Right cardiac atrium (tissue), 5 donors: ENCODE measurements around the gene CEP350. TPM values are rescaled to one million over a fixed set of nuclear protein-coding genes. Genes with fewer than 3 reads are reported as not detected.

ENCODE experiments used
- ATAC-seq, 2 donors: fragments of 200-7000 bp; cut with Tn5 transposase; one replicate each; pipeline versions ENCODE4 v1.8.0 to v1.9.1; 2020; ENCODE audit warnings: moderate library complexity in 2 of 2, mild to moderate bottlenecking in 1 of 2
- DNase-seq, 3 donors: peaks; one replicate each; pipeline ENCODE4 v3.0.0-alpha.2; 2020
- H3K27ac ChIP-seq: one replicate; pipeline ENCODE4 v1.5.1; 2013; ENCODE audit warnings: mild to moderate bottlenecking, low read length, control low read depth, moderate library complexity
- H3K27me3 ChIP-seq: one replicate; pipeline ENCODE4 v1.6.1; 2013; ENCODE audit not compliant: control insufficient read depth, insufficient read depth
- H3K4me1 ChIP-seq: one replicate; pipeline ENCODE4 v1.6.1; 2013; ENCODE audit warnings: low read length; ENCODE audit not compliant: control insufficient read depth, insufficient read depth
- H3K4me3 ChIP-seq: one replicate; pipeline ENCODE4 v1.5.1; 2013; ENCODE audit warnings: low read length, control low read depth
- H3K9me3 ChIP-seq: one replicate; pipeline ENCODE4 v1.6.1; 2013; ENCODE audit warnings: low read length; ENCODE audit not compliant: control insufficient read depth
- WGBS: extraction: QIAGEN DNeasy Blood & Tissue Kit; methylation state at CpG from one replicate; pipeline ENCODE4 v1.1.7; 2013; 5-methylcytosine and 5-hydroxymethylcytosine counted together
- intact Hi-C, 4 donors: fragments of 100-400 bp; cut with DNase I; formaldehyde crosslinking; loops; one replicate each; pipeline versions ENCODE4 v1.11.0 to v1.14.0; 2022 to 2023
- polyA plus RNA-seq: library from polyadenylated mRNA; stranded (reverse); fragments of 200-250 nt; gene quantifications from one replicate; pipeline ENCODE4 v1.2.3, GENCODE V29; 2013
- total RNA-seq, 4 donors: library from RNA; stranded (reverse); fragmentation: NEBNext Ultra II Directional; extraction: Animal tissue kit (Norgen Biotek cat#: 25700); gene quantifications; one replicate each; pipeline ENCODE4 v1.2.1, GENCODE V29; 2021
- donor health status: healthy with polysubstance abuse.
- donor health status: DM: no; HTN: yes; CAD: no.
- donor health status: DM: no; HTN: no; CAD: no.
- donor health status: DM: no; HTN: yes; CAD: no; lungs with severe emphysema.
- donor health status: DM: yes; HTN: yes; CAD: no.

The CEP350 gene
- total and polyA plus RNA-seq, 5 donors = 6.8 to 40.3 (median 35.1) TPM

DNA sequence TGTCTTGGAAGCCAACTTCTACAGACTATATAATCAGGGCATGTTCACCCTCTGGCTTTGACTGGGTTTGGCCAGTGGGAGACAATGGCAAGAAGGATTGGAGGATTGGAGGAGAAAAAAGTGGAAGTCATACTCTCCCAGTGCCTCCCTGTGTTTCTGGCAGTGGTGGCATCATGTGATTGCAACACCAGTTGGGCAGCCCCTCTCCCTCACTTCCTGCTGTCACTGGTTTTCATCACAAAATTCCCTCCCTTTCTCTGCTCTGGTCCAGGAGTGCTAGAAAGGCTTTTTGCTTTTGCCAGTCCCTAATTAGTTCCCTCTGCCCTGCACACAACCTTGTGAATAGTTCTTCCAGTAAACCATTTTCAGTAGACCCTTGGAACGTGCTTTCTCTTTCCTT is 196.4 kb downstream of the CEP350 start:
- Histone ChIP-seq H3K4me3 (no peak overlapping the region), H3K9me3 (no peaks in the 10 kb centered on the region), H3K4me1 (no peaks in the 10 kb centered on the region), H3K27me3 (no peaks in the 10 kb centered on the region), H3K27ac (no peak overlapping the region)
- intact Hi-C loops = no loop called here
- 33% methylated on average over 1 of the region's 1 CpG for WGBS
- no peak for ATAC-seq
- no peak for DNase-seq

DNA sequence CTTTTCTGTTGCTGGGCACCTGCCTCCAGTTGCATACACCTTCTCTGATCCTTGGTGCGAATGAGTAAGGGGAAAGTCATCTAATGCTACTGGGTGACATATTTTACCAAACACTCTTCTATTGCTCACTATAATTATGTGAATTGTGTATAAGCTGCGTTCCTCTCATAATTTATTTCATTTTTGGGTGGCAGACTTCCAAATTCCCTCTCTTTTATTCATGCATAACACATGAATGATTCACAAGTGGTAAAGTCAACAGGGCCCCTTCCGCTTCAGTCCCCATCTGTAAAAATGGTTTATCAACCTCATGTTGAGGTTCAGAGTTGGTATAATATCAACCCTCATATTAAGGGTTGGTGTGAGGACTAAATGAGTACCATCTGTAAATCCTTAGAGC is 196.9 kb downstream of the CEP350 start:
- Histone ChIP-seq H3K27ac (no peak overlapping the region), H3K4me3 (no peak overlapping the region), H3K9me3 (no peaks in the 10 kb centered on the region), H3K4me1 (peaks cover 2% of the 10 kb centered on the region), H3K27me3 (no peaks in the 10 kb centered on the region)
- intact Hi-C loops = no loop called here
- no peak for DNase-seq
- WGBS = 77% methylated on average over 3 of the region's 3 CpGs
- ATAC-seq = no peak

DNA sequence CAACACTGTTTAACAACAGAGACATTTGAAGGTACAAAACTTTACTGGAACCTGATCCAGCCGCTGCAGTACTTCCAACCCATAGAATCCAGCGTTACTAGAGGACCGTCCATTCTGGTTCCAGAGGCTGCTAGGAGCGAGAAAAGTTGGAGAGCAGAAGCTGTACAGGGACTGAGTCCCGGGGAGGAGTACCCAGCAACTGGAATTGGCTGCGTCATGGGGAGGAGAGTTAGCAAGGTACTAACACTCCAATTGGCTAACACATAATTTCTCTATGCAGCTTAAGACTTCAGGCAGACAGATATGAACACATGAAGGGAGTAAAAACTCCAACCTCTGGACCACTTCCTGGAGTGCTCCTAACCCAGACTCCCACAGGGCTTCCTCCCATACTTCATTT is 198.0 kb downstream of the CEP350 start:
- DNase-seq = no peak
- intact Hi-C loops = no loop called here
- WGBS = 86% methylated on average over 6 of the region's 6 CpGs

DNA sequence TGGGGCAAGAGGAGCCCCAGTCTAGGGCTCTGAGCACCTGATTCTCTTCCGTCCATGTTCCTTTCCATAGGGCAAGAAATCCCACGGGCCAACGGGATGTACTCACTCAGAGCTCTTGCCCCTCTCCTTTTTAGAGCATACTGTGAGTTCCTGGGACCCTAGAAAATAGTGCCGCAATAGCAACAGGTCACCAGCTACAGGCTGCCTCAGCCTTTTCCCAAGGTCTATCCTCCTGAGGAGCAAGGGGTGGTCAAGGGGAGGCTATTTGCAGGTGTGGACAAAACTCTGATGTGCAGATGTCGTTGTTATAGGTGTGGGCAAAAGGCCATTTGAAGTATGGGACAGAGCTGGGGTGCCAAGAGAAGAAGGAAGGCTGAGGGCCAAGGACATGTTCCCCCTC is 198.4 kb downstream of the CEP350 start:
- H3K4me3 ChIP-seq = no peak overlapping the region
- H3K27me3 ChIP-seq = no peaks in the 10 kb centered on the region
- ATAC-seq (no peak), DNase-seq (no peak)
- intact Hi-C loops = no loop called here
- H3K4me1 ChIP-seq = peaks cover 13% of the 10 kb centered on the region
- H3K9me3 ChIP-seq = no peaks in the 10 kb centered on the region
- 92% methylated on average over 5 of the region's 5 CpGs for WGBS
- H3K27ac ChIP-seq = no peak overlapping the region

More for the DNA sequence above, 198.0 kb downstream of the CEP350 start:
- Histone ChIP-seq H3K27me3 (no peaks in the 10 kb centered on the region), H3K4me1 (peaks cover 13% of the 10 kb centered on the region), H3K27ac (no peak overlapping the region), H3K4me3 (no peak overlapping the region), H3K9me3 (no peaks in the 10 kb centered on the region)
- ATAC-seq = no peak

DNA sequence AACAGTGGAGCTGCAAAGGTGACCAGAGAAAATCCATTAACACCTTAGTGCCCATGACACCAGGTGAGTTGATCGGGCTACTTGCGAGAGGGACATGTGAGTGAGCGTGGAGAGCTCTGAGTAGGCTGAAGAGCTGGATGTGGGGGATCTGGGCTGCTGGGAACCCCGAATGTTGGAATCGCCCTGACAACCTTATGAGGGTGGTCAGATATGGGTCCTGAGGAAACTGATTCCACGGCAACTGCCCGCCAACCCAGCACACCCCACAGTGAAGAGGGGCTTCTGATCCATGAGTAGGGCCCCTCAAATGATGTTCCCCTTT is 199.4 kb downstream of the CEP350 start:
- Histone ChIP-seq H3K4me3 (peak overlapping the region; percentile 81), H3K9me3 (no peaks in the 10 kb centered on the region), H3K27me3 (no peaks in the 10 kb centered on the region), H3K27ac (peak overlapping the region; percentile 98), H3K4me1 (peaks cover 22% of the 10 kb centered on the region)
- DNase-seq (no peak), ATAC-seq (peak in 1 of 2 donors; percentile 0)
- WGBS = 9% methylated on average over 7 of the region's 7 CpGs
- intact Hi-C loops = no loop called here

DNA sequence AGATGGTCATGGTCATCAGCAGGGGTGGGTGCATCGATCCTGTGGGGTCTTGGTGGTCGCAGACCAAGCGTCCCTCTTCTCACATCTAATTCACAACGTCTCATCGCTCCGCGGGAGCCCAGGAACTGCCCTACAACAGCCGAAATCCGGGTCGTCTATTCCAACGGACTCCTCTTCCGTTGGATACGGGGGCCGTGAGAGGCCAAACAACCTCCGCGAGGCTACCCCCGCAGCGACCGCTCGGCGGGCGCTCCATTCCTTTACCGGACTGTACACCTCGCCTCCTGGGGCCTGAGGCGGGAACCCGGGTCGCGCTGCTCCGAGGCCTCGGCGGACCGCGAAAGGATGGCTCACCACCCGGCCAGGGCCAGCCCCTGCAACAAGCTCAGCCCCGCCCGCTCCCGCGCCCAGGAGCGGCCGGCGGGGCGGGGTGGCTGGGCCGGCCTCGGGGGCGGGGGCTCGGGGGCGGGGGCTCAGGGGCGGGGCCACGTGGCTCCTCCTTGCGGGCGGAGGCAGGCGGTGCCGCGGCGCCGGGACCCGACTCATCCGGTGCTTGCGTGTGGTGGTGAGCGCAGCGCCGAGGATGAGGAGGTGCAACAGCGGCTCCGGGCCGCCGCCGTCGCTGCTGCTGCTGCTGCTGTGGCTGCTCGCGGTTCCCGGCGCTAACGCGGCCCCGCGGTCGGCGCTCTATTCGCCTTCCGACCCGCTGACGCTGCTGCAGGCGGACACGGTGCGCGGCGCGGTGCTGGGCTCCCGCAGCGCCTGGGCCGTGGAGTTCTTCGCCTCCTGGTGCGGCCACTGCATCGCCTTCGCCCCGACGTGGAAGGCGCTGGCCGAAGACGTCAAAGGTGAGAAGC is 199.9 kb downstream of the CEP350 start, which contains the start of gene QSOX1:
Gene QSOX1, plus strand, starts transcription at position 545 of the 857 bp plus-strand sequence. Its CDS starts 39 bp downstream, at position 584.
- WGBS = 1% methylated on average over 100 of the region's 100 CpGs
- H3K27me3 ChIP-seq = no peaks in the 10 kb centered on the region
- H3K4me1 ChIP-seq = peaks cover 23% of the 10 kb centered on the region
- ATAC-seq (peak; percentile 85 to 93), DNase-seq (peak; percentile 93 to 96 (median 96))
- no peaks in the 10 kb centered on the region for H3K9me3 ChIP-seq
- intact Hi-C loops = no loop called here
- peak within 1 kb of the TSS; percentile 81 for H3K4me3 ChIP-seq
- H3K27ac ChIP-seq = peak within 1 kb of the TSS; percentile 98

DNA sequence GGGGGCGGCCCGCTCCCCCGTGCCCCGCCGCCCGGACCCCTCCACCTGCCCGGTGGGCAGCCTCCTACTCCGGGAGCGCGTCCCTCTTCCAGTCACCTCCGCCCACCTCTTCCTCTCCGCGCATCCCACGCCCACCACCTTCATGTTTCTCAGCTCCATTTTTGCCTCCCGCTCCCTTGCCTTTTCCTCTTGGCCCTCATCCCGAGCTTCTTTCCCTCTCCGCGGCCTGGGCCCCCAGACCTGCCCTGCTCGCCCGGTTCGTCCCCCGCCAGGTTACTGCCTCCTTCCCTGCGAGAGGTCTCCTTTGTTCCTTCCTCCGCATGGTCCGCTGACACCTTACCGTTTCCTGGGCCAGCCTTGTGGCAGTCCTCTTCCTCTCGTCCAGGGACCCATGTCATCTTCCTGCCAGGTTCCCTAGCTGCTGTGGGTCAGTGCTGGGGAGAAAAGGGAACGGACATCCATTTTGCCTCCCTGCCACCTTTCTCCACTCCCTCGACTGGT is 200.6 kb downstream of the CEP350 start:
- Histone ChIP-seq H3K27ac (peak overlapping the region; percentile 18), H3K4me3 (peak overlapping the region; percentile 81), H3K27me3 (no peaks in the 10 kb centered on the region), H3K4me1 (peaks cover 23% of the 10 kb centered on the region), H3K9me3 (no peaks in the 10 kb centered on the region)
- intact Hi-C loops = no loop called here
- peak; percentile 43 to 71 (median 64) for DNase-seq
- under 1% methylated on average over 29 of the region's 29 CpGs for WGBS
- ATAC-seq = peak; percentile 1 to 14

DNA sequence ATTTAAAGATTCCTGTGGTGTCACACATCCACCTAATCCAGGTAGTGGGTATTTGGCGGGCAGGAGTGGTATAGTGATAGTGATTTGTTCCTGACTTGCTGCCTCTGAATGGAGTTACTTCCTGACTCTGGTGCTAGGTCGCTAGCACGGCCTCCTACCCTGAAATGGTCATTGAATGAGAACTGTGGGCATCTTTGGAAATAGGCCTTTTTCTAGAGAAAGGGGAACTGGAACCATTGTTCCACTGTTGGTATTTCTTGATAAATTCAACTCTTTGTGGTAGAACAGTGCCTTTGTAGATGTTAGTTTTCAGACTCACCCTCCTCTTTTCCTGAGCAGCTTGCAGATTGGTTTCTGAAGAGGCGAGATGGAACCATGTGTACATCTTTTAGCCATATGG is 201.6 kb downstream of the CEP350 start:
- peak overlapping the region; percentile 17 for H3K27ac ChIP-seq
- no peaks in the 10 kb centered on the region for H3K27me3 ChIP-seq
- H3K4me1 ChIP-seq = peaks cover 23% of the 10 kb centered on the region
- DNase-seq = no peak
- ATAC-seq = no peak
- intact Hi-C loops = no loop called here
- H3K9me3 ChIP-seq = no peaks in the 10 kb centered on the region
- peak overlapping the region; percentile 81 for H3K4me3 ChIP-seq
- WGBS = 77% methylated on average over 4 of the region's 4 CpGs

DNA sequence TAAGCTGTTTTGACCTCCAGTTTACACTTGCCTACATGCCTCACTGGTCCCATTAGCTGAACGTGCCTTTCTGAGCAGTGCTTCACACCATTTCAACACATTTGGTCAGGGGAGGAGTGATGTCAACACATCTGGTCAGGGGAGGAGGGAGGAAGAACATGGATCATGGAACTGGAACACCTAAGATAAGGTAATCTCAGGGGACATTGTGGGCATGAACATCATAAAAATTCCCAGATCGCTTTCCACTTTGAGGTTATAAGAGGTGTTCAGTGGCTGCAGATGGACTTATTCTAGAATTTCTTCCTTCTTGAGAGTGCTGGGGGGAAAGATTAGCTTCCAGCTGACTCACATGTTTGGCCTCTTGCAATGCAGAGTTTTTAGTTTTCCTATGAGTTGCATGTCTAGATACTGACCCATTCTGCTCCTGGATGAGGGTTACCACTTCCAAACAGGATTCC is 202.1 kb downstream of the CEP350 start:
- no peak for ATAC-seq
- Histone ChIP-seq H3K27ac (peak overlapping the region; percentile 17), H3K9me3 (no peaks in the 10 kb centered on the region), H3K27me3 (no peaks in the 10 kb centered on the region), H3K4me3 (peak overlapping the region; percentile 81), H3K4me1 (peaks cover 23% of the 10 kb centered on the region)
- DNase-seq = no peak
- intact Hi-C loops = no loop called here
- WGBS = 64% methylated on average over 2 of the region's 2 CpGs

DNA sequence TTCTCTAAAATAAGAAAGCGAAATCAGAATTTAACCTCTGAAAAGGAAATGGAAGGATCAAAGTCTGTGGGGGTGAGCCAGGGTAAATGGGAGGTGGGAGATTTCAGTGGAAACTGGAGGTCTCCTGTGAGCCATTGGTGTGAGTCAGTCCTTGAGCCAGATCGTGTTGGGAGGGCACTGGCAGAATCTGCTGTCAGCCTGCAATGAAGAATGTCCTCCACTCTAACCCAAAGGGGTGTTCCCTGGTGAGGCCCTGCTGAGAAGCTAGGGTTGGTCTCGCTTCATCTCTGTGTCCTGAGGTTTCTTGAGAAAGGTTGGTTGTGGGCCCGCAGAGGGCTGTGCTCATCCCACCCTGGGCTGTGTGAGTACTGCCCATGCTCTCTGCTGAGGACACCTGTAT is 202.5 kb downstream of the CEP350 start:
- Histone ChIP-seq H3K9me3 (no peaks in the 10 kb centered on the region), H3K4me3 (no peak overlapping the region), H3K27me3 (no peaks in the 10 kb centered on the region), H3K27ac (peak overlapping the region; percentile 51), H3K4me1 (peaks cover 23% of the 10 kb centered on the region)
- 79% methylated on average over 4 of the region's 4 CpGs for WGBS
- no peak for DNase-seq
- ATAC-seq = peak in 1 of 2 donors; percentile 8
- intact Hi-C loops = no loop called here

DNA sequence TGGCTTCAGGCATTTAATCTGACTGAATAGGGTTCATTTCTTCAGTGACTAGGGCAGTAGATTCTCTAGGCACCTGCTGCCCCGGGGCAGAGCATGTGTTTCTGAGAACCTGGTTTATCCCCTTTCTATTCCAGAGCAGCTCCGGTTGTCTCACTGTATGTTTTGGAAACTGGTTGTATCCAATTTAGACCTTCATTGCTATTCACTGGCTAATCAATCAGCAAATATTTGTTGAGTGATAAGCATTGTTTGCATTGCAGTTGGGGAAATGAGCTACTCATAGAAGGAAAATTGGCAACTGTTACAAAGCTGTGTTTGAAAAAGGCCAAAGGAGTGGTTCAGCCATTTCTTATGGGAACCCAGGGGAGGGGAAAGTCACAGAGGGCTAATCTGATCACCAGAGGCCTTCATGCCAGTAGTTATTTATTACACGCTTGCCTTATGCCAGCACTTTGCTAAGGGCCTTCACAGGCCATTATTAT is 203.0 kb downstream of the CEP350 start:
- H3K27ac ChIP-seq = peak overlapping the region; percentile 51
- no peak overlapping the region for H3K4me3 ChIP-seq
- 75% methylated on average over 3 of the region's 3 CpGs for WGBS
- ATAC-seq = peak; percentile 9 to 68
- H3K9me3 ChIP-seq = no peaks in the 10 kb centered on the region
- DNase-seq = no peak
- intact Hi-C loops = no loop called here
- H3K4me1 ChIP-seq = peaks cover 23% of the 10 kb centered on the region
- H3K27me3 ChIP-seq = no peaks in the 10 kb centered on the region
